ENCODE measurements around the gene TWF2.
A peak's percentile ranks its signal among the peaks of the same experiment; 100 is the strongest.

TWF2 gene

DNA sequence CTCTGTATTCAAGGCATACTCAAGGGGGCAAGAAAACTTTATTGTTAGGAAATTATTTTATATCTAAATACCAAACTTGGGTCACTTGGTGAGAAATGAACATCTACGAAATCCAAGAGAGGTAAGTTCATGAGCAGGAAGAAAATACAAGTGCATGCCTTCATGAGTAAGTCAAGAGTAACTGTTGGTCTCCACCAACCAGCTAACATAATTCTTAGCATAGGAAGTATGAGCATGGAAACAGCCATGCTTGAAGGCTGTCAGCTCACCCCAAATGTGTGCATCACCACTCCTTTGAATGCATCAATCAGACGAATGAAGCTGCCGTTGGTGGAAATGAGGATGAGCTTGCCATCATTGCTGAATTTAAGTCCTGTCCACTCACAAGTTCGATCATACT is 20.5 kb upstream of the TWF2 start:
- no peak for DNase-seq

DNA sequence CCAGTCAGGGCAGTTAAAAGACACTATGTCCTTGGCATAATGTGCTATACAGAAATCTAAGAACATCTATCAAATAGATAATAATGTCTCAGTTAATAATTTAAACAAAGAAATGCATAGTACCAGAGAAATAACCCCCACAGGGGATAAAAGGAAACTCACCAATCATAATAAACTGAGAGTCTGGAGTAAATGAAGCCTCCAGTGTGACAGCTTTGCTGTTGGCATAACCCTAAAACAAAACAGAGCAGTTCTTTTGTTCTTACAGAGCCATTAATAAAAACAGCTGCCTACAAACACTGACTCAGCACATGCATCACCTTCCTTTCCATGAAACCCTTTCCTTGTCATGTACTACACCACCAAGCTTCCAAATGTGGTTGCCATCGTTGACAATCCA is 20.1 kb upstream of the TWF2 start:
- no peak for DNase-seq

DNA sequence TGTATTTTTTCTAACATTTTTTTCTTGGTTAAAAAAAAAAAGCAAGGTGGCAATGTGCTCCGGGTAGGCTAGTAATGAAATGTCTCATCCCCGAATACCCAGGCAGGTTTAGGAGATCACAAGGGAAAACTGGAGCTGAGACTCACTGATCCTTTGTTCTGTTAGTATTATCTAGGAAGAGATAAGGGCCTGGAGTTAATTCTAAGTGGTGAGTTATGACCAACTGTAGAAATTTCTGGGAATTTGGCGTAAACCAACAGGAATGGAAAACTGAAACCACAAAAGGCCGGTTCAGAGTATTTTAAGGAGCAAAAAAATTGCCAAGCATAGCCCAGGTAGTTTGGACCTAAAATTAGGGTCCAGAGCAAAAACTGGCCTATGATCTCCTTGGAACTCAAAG is 19.0 kb upstream of the TWF2 start:
- DNase-seq, result no peak

DNA sequence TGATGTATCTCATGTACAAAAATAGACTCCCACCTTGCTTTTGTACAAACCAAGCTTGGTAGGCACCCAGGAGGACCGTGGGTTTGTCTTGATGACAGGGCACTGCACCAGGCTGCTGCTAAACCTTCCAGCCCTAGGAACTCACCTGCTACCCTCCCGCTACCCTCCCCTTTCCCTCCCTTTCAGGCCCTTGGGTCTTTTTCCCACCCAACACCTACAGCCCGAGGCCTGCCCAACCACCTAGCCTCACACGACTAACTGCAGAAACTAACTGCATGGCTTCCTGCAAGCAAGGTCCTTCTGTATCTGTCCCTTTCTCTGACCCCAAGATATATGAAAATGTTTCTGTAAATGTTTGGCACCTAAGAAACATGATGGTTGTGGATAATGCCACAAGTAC is 17.7 kb upstream of the TWF2 start:
- no peak for DNase-seq

DNA sequence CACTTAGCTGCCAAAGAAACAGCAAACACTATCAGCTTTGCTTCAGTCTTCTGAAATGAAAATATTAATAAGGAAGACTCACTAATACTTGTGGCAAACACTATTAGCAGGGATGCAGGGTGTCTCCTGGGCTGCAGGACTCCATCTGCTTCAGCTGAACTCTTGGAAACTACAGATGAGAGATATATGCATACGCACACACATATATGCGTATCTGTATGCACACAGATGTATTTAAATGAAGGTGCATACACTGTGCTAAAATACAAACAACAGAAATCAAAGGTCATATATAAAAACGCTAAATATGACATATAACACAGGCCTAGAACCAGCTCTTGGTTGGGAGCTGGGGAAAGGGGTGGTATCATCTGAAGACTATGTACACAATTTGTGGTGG is 17.2 kb upstream of the TWF2 start:
- DNase-seq, result no peak

DNA sequence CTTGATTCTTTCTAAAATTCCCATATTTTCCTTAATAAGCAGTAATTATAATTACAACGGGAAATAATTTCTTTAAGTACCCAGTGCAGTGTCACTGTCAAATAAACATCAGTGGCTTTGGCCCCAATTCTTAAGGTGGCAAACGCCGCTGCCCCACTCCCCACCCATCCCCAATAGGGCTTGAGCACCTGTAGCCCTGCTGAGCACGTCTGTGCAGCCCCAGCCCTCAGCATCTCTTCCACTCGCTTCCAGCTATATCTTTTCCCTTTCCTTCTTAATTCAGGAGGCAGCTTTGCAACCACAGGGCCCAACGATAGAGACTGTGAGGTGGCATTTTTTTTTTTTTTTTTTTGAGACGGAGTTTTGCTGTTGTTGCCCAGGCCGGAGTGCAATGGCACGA is 15.7 kb upstream of the TWF2 start:
- no peak for DNase-seq

DNA sequence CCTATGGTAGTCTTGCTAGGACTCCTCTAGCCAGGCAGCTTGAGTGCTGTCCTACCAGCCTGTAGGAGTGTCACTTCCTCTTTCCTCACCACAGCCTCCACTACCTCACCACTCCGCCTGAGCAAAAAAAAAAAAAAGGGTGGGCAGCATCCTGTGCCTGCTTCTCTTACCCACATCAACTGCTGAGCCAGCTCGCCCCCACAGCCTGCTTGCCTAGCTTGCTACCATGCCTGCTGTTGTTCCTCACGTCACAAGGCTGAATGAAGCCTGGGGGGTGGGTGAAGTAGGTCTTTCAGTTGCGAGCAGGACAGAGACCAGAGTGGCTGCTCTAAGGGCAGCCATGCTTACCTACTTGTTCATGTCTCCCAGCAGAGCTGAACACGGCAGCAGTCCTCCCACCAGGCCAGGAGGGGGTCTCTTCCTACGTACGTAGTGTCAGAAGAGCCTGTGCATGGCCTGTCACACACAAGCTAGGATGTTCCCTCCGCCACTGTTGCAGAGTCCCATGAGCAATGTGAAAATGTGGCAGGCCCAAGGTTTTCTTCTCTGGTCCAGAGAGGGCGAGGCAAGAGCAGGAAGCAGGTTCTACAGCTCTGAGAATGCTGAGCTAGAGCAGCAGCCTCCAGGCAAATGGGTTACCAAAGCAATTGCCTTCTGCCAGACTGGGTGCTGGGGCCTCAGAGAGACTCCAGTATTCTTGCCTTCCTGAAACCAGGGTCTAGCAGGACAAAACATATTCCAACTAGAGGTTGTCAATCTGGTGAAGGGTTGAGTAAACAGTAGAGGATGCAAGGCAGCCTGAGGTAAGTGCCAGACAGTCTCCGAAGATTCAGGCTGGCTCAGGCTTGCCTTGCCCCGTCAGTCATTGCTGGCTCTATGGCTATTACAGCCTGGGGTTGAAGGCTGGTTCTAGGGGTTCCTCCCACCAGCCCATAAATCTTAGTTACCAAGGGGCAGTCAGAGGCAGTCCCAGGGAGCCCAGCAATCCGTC is 14.7 kb upstream of the TWF2 start:
- no peak for DNase-seq

DNA sequence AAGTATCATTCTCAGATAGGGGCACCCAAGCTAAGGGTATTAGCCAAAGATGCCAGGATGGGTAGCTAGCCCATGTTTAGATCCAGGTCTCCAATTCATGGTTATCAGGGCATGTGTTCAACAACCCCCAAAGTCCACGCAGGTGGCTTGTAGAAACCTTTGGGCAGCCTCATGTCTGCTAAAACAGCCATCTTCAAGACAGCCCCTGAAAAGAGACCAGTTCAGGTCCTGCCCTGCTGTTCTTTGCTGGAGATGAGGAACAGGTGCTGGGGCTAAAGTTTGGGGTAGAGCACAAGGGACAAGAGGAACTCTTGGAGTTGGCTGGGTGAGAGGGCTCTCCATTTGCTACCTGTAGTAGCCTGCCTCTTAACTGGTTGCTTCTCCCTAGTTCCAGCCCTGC is 11.2 kb upstream of the TWF2 start:
- no peak for DNase-seq

DNA sequence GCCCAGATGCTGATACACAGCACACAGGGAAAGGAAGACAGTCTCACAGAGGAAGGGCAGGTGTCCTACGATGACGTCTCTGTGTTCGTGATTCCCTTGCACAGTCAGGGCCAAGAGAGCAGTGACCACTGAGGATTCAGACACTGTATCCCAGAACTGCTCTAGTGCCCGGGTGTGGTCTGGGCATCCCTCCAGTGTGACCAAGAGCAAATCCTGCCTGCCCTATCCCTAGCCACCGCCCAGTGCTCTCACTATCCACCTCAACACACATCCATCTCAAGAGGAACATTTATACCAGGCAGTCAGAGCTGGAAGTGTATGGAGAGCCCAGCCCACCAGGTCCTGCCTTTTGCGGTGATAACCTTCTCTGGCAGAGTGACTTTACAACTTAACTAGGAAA is 10.7 kb upstream of the TWF2 start:
- DNase-seq, result no peak

DNA sequence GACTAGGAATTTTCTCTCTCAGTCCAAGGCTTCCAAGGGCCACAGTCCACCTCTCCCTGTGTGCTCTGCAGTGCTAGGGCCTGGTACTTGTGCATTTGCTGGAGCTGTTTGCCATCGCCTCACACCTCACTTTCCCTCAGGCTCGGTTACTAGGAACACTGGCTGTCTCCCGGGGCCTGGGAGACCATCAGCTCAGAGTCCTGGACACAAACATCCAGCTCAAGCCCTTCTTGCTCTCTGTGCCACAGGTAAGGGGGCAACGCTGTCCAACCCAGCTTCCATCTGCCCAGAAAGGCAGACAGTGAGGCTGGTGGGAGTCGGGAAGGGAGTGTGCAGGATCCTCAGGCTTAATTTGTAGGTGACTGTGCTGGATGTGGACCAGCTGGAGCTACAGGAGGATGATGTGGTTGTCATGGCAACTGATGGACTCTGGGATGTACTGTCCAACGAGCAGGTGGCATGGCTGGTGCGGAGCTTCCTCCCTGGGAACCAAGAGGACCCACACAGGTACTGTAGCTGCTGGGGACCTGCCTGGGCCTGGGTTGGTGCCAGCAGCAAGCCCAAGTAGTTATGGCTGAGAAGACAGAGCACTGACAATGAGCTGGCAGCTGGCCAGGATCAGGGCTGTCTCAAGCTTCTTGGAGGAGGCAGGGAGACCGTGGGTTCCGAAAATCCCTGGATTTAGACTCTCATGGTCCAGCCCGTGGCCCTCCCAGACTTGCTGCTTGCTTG is 10.0 kb upstream of the TWF2 start:
- DNase-seq, result peak; percentile 5

DNA sequence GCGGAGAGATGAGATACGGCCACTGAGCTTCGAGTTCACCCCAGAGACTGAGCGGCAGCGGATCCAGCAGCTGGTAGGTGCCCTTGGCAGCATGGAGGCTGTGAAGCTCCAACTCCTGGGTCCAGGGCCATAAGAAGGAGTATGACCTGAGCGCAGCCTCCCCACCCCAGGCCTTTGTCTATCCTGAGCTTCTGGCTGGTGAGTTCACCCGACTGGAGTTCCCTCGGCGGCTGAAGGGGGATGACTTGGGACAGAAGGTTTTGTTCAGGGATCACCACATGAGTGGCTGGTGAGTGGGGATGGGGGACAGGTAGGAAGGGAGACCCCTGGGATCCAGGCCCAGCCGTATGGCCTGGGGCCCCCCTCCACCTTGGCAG is 9.2 kb upstream of the TWF2 start:
- no peak for DNase-seq

DNA sequence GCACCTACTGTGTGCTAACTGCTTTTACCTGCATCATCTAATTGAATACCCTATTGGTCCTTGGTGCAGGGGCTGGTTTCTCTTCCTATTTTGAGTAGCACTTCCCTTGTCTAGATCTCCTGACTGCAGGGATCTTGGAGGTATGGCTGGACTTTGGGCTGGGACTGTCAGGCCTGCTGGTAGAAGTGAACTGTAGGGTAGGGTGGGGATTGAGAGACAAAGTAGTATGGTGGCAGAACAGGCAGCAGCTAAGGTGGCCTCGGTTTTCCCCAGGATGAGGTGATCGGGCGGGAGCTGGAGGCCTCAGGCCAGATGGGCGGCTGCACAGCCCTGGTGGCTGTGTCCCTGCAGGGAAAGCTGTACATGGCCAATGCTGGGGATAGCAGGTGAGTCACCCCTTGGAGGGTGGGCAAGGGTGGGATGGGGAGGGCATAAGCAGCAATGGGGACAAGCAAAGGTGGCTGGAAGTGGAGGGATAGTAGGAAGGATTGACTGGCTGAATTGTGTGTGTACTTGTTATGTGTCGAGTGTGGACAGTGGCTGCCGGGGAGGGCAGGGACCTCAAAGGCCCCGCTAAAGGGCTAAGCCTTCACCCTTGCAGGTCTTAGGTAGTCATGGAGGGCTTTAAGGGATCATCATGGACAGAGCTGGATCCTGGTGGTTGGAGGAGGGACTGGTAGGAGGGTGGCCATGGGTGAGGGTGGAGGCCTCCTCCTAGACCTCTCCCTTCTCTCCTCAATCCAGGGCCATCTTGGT is 8.6 kb upstream of the TWF2 start:
- DNase-seq, result peak; percentile 2

DNA sequence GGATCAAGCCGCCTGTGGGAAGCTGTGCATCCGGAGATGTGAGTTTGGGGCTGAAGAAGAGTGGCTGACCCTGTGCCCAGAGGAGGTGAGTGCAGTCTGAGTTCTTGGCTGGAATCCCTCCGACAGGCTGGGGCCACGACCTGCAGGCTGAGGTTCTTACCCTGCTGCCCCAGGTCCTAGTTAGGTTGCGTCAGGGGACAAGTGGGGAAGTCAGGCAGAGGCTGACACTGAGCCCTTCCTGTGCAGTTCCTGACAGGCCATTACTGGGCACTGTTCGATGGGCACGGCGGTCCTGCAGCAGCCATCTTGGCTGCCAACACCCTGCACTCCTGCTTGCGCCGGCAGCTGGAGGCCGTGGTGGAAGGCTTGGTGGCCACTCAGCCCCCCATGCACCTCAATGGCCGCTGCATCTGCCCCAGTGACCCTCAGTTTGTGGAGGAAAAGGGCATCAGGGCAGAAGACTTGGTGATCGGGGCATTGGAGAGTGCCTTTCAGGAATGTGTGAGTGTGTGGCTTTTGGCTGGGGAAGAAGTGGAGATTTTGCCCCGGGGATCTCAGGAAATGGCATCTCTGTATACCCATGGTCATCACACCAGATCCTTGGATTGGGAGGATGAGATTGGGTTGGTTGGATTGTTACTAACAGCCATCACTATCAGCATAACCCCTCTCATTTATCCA is 7.9 kb upstream of the TWF2 start:
- peak; percentile 1 for DNase-seq

DNA sequence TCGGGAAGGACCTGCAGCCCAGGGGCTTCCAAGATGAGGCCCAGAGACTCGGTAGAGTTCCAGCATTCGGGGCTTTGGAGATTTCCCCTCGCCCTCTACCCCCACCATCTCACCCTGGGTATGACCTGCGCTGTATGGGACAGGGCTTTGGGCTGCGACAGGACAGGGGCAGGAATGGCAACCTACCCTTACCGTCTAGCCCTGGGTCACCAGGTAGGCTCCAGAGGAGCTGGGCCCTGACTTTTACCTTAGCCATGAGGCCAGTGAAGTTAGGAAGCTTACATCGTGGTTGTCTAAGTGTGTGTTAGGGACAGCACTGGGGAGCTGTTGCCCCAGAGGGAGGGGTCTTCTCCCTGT is 7.3 kb upstream of the TWF2 start:
- no peak for DNase-seq

DNA sequence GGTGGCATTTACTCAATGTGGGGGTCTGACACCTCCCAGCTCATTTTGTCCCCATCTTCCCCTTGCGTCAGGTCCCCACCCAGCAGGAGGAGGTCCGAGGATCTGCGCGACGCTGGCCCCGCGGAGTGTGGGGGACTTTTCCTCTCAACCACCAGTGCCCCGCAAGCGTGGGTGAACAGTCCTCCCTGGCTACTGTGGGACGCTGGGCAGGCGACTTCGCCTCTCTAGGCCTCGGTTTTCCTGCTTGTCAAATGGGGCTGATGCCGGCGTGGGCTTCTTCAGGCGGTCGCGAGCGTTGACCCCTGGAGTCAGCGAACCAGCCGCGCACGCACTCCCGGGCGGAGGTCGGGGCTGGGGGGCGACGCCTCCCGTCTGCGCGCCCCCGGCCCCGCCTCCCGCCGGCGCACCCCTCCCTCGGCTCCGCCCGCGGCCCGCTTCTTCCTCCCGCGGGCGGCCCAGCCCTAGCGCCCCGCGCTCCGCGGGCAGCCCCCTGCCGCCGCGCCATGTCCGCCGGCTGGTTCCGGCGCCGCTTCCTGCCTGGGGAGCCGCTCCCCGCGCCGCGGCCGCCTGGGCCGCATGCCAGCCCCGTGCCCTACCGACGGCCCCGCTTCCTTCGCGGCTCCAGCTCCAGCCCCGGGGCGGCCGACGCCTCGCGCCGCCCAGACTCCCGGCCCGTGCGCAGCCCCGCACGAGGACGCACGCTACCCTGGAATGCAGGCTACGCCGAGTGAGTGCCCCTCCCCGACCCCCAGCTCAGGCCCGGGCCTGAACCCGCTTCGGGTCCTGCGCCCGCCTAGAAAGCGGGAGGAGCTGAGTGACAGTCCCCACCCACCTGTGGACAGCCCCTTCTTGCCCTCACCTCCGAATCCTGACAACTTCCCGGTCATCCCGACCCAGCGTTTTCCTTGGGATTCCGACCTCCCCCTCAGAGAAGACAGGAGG is 6.6 kb upstream of the TWF2 start, which contains the start of gene PPM1M:
PPM1M (plus strand) TSS at position 438 of the 942 bp plus-strand sequence; CDS start at position 504, 66 bp downstream.
- peak; percentile 73 for DNase-seq

DNA sequence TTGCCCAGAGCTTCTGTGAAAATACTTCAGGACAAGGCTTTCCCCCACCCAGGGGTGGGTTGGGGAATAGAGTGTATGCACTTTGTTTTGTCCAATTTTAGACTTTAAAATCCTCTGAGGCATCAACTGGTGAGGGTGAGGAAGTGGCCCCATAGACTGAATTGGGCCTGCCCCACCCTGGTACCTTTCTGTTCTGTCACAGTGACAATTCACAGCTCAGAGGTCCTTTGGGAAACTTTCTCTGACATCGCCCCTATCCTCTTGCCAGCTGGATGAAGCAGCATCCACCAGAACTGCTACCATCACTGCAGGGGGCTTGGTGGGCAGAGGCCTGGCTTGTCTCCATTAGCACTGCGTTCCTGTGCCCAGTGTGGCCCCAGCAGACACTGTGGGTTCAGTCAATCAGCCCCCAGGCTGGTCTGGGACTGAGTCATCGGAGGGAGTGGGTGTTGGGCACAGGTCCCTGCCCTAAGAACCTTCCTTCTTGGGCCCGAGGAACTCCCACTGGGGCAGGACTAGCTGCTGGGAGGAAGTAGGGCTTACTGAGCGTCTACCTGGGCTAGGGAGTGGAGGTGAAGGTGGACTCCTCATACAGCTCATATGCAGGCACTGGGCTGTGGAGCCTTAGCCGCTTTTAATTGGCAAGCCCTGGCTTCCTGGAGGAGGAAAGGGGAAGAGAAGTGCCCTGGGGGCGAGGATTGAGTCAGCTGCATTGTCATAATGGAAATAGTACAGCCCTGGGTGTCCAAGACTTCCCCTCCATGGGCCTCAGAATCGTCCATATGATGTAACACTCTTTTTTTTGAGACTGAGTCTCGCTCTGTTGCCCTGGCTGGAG is 5.1 kb upstream of the TWF2 start:
- DNase-seq, result peak; percentile 1

DNA sequence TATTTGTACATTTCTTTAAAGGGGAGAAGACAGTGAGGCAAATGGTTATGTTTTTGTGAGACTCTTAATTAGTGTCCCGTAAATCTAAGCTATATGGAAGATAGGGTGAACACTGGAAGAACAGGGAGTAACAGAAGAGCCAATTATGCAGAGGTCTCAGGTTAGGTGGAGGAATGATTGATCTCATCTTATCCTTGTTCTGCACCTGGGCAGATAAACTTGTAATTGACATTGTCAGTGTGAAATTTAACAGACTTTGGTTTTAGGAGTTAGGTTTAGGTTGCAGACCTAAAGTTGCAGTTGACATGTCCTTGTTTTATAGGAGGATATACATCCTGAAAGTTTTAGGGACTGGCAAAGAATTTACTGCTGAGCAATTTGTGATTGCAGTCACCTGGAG is 3.1 kb upstream of the TWF2 start:
- no peak for DNase-seq

DNA sequence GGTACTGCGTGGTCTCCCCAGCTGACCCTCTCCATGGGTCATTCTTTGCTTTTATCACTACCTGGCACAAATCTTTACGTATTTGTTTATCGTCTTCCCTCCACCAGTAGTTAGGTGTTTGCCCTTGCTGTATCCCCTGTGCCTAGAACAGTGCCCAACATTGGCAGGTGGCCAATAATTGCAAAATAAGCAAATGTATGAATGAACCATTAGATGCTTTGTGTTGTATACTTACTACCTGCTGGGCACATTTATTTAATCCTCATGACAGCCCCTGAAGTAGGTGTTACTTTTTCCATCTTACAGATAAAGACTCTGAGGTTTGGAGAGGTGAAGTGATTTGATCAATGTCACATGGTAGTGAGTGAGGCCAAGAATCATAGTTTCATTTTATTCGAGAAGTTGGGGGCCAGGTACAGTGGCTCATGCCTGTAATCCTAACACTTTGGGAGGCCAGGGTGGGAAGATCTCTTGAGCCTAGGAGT is 2.0 kb upstream of the TWF2 start:
- no peak for DNase-seq

DNA sequence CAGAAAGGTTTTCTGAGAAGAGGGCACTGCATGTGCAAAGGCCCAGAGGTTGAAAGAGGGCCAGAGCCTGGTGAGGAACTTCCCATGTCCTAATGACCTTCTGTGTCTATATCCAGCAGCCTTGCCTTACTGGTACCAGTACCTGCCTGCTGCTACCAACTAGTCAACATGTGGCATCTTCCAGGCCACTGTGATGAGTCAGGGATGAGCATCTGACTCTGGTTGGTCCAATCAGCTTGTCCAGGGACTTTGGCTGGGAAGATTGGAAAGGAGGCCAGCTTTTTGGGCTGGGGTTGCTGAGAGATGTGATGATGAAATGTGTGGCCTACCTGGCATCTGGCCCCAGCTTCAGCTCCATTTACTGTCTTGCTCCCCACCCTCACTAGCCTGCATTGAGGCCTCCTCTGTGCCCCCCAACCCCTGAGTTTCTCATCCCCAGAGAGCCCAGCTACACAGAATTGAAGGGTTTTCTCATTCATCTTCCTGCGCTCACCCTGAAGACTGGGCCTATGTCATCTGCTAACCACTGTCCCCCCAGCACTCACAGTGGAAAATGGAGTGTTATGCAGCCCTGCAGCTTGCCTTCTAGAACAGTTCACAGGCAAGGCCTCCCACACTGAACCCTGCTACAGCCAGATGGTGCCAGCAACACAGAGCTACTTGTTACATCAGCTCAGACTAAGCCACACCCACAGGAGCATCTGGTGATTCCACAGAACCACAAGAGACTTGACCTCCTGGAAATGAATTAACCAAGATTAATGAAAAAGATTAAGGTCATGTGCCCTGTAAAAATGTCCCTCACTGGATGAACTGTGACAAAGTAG is 1.3 kb upstream of the TWF2 start:
- DNase-seq, result no peak
